HG03432 (cell line): Measurements from ENCODE around the gene SCAANT1.

Experiments
- ATAC-seq: cut with Tn5 transposase; IDR thresholded peaks from one replicate; pipeline ENCODE4 v1.9.1; 2021; ENCODE audit warnings: mild to moderate bottlenecking, moderate library complexity; ENCODE audit not compliant: unreplicated experiment

SCAANT1 gene

DNA sequence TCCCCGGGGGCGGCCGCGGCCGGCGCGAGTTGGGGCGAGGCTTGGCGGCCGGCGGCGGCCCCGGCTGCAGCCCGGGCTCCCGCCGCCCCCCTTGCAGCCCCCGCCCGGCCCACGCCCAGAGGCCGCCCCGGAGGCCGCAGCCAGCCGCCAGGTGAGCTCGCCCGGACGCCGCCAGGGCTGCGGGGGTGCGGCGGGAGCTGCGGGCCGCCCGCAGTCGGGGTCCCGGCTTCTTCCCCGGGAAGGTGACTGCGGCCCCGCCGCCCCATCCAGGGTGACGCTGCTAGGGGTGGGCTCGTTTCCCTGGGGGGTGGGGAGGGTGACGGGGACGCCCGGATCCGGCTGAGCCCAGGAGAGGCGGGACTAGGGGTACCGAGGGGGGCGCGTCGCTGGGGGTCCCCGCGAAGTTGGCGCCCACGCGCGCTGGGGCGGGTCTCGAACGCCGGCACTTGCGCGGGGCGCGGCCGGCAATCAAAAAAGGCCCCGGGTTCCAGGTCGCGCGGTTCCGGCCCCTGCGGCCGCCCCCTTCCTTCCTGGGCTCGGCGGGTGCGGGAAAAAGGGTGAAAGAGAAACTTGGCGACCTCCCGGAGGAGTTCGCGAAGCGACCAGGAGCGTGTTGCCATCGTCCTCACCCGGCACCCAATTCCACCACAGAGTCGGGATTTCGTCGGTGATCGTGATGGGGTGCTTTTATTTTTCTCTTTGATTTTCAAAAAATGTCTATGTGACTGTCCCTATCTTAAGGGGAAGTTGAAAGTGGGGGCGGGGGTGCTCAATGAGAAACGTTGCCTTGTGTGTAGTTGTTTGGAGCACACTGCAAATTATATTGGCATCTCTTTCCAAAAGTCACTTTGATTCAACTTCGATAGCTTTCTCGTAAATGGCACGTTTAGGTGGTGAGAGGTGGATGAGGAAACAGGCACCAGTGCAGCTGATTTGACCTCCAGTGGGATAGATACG, 47.9 kb downstream of the SCAANT1 start:
- peak; percentile 60 for ATAC-seq

DNA sequence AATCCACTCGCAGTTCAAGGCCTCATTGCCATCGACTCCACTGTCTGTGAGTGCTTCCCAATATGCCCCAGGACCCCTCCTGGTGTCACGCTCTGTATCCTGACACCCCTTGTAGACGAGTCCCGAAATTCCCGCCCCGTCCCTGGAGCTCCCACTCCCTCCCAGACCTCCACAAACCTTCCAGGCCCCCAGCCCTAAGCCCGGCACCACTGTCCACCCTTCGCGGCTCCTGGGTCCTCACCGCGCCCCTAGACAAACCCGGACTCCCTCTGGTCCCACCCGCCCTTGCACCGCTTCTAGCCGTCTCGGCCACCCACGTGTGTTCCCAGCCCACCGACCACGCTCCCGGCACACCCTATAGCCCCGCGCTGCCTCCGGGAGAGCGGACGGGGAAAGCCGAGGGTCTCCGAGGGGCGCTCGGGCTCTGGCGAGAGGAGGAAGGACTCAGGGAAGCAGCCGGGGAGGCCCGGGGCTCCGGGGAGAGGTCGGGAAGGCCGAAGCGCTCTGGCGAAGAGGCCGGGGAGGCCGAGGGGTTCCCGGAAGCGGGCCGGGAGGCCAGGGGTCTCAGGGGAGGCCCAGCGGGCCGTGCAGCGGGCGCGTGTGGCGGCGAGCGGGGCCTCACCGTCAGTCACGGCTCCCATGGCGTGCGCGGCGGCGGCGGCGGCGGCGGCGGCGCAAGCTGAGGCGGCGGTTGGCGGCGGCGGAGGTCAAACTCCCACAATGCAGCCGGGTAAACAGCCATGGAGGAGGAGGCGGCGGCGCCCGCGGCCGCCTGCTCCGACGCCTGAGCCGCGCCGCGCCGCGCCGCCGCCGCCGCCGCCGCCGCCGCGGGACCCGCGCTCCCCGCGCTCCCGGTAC, 48.8 kb downstream of the SCAANT1 start, which contains the start of the genes ATXN7 and THOC7:
Gene ATXN7 (plus strand): TSS at position 718 of the 858 bp plus-strand sequence. CDS start 48,732 bp downstream, outside the sequence.
Gene THOC7 (minus strand): TSS at position 656 of the 858 bp plus-strand sequence. CDS start 15 bp downstream, at position 641.
- ATAC-seq = peak; percentile 77

DNA sequence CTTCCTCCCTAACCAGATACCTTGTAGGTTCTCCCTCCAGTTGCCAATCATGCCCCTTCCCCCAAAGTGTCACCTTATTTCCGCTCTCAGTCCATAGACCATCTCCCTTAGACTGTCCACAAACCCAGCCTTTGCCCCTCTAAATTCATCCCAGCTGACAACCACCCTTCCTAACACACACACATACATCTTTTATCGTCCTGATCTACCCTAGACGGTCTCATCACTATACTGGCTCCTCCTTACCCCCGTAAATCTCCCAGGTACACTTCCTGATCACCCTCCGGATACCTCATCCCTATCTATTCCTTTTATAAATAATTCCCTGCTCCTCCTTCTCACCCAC, 49.4 kb downstream of the SCAANT1 start:
- peak; percentile 0 for ATAC-seq
